Endothelial cell of umbilical vein (primary cell): ENCODE data around the gene MYBPHL. TPM values are rescaled to one million over a fixed set of nuclear protein-coding genes. Genes with fewer than 3 reads are reported as not detected.

Experiments used
- BruUV-seq: library from RNA; stranded (reverse); fragments of 400-500 nt; replicated peaks from 2 replicates; lab custom pipeline; 2021; lab: Mats Ljungman, UMichigan
- CTCF ChIA-PET: fragments of 300-600, 350-600 bp; sonication (Branson Sonifier 250); formaldehyde crosslinking; loops from one replicate; lab custom pipeline; 2021; ENCODE audit warnings: antibody characterized with exemption, inconsistent platforms; lab: Charles Lee
- POLR2A ChIA-PET: fragments of 300-600, 350-600 bp; sonication (Branson Sonifier 250); formaldehyde crosslinking; loops from one replicate; lab custom pipeline; 2021; ENCODE audit warnings: antibody characterized with exemption, inconsistent platforms; lab: Charles Lee
- DNase-seq: peaks from one replicate; pipeline ENCODE4 v3.0.0-alpha.2; 2011; ENCODE audit warnings: low read depth, low spot score
- FAIRE-seq: peaks from 2 replicates; lab custom pipeline; 2011; peaks lifted over from hg19 to GRCh38; lab: Jason Lieb, UNC
- H2AFZ ChIP-seq: 2 replicates; pipeline ENCODE4 v1.6.0; 2012; ENCODE audit warnings: low read depth, low read length, control low read depth, inconsistent platforms
- H3K27ac ChIP-seq: 2 replicates; pipeline ENCODE4 v1.5.1; 2011; ENCODE audit warnings: low read depth, mild to moderate bottlenecking, control low read depth, low read length, moderate library complexity; ENCODE audit not compliant: insufficient read depth
- H3K27me3 ChIP-seq, 2 experiments: 2 replicates each; pipeline versions ENCODE4 v1.6.0 to v1.6.1; 2011; ENCODE audit warnings: low read length in 2 of 2, mixed read lengths in 1 of 2; ENCODE audit not compliant: control insufficient read depth in 2 of 2, insufficient read depth in 2 of 2
- H3K36me3 ChIP-seq, 2 experiments: 2 replicates in 1 of 2; 3 replicates in 1 of 2; pipeline ENCODE4 v1.5.1; 2011; ENCODE audit warnings: low read length in 2 of 2, mild to moderate bottlenecking in 1 of 2, moderate library complexity in 1 of 2; ENCODE audit not compliant: control insufficient read depth in 2 of 2, insufficient read depth in 2 of 2; ENCODE audit errors: extremely low read depth in 1 of 2
- H3K4me1 ChIP-seq: 3 replicates; pipeline ENCODE4 v1.5.1; 2011; ENCODE audit warnings: mild to moderate bottlenecking, low read length; ENCODE audit not compliant: control insufficient read depth, insufficient read depth; ENCODE audit errors: extremely low read depth
- H3K4me2 ChIP-seq: 2 replicates; pipeline ENCODE4 v1.6.1; 2011; ENCODE audit warnings: low read length, control low read depth, mixed read lengths; ENCODE audit not compliant: insufficient read depth
- H3K4me3 ChIP-seq, 3 experiments: fragments of 200-600 bp in 1 of 3; sonication (generic), shearing (Covaris generic) in 1 of 3; replicated peaks in 1 of 3; 2 replicates each; pipeline ENCODE4 v1.5.1; 2011 to 2016; ENCODE audit warnings: control low read depth in 3 of 3, low read length in 3 of 3, mild to moderate bottlenecking in 2 of 3, inconsistent platforms in 1 of 3, low read depth in 1 of 3, moderate library complexity in 1 of 3; ENCODE audit not compliant: insufficient read depth in 1 of 3
- H3K79me2 ChIP-seq: 2 replicates; pipeline ENCODE4 v1.6.0; 2012; ENCODE audit warnings: low read length, inconsistent platforms; ENCODE audit not compliant: control insufficient read depth, insufficient read depth
- H3K9ac ChIP-seq: replicated peaks from 2 replicates; pipeline ENCODE3; 2011; ENCODE audit warnings: low read length, control low read depth; ENCODE audit not compliant: insufficient read depth; ENCODE audit errors: extremely low read depth
- H3K9me1 ChIP-seq: replicated peaks from 3 replicates; pipeline ENCODE4 v1.6.0; 2011; ENCODE audit warnings: mild to moderate bottlenecking, low read length; ENCODE audit not compliant: control insufficient read depth, insufficient read depth; ENCODE audit errors: extremely low read depth
- H3K9me3 ChIP-seq: replicated peaks from 2 replicates; pipeline ENCODE4 v1.5.1; 2012; ENCODE audit warnings: low read length, inconsistent platforms; ENCODE audit not compliant: control insufficient read depth, insufficient read depth
- H4K20me1 ChIP-seq: replicated peaks from 2 replicates; pipeline ENCODE3; 2011; ENCODE audit warnings: mild to moderate bottlenecking, low read length; ENCODE audit not compliant: control insufficient read depth, insufficient read depth; ENCODE audit errors: extremely low read depth
- CTCF ChIP-seq, 2 donors: IDR thresholded peaks; 1 replicate in 1 of 2; 2 replicates in 1 of 2; pipeline ENCODE4 v1.5.1; 2011; ENCODE audit warnings: low read length in 2 of 2, mild to moderate bottlenecking in 2 of 2, moderate library complexity in 2 of 2, control low read depth in 1 of 2, inconsistent platforms in 1 of 2, low read depth in 1 of 2; ENCODE audit not compliant: insufficient read depth in 1 of 2; ENCODE audit errors: extremely low read depth in 1 of 2
- EZH2 ChIP-seq: IDR thresholded peaks from 2 replicates; pipeline ENCODE4 v1.6.1; 2012; ENCODE audit warnings: borderline replicate concordance, low read depth, mild to moderate bottlenecking, moderate library complexity, low read length, inconsistent platforms; ENCODE audit not compliant: severe bottlenecking
- FOS ChIP-seq: IDR thresholded peaks from 2 replicates; pipeline ENCODE4 v1.6.1; 2011; ENCODE audit warnings: mild to moderate bottlenecking, low read length, moderate library complexity, borderline replicate concordance; ENCODE audit not compliant: insufficient read depth
- GATA2 ChIP-seq: IDR thresholded peaks from 2 replicates; pipeline ENCODE4 v1.7.0; 2011; ENCODE audit warnings: low read depth, mild to moderate bottlenecking, moderate library complexity, mixed read lengths, low read length; ENCODE audit not compliant: insufficient read length, insufficient read depth
- JUN ChIP-seq: IDR thresholded peaks from 2 replicates; pipeline ENCODE4 v1.6.1; 2011; ENCODE audit warnings: borderline replicate concordance, low read depth; ENCODE audit not compliant: insufficient read length, insufficient read depth
- MYC ChIP-seq: IDR thresholded peaks from one replicate; pipeline ENCODE4 v1.6.1; 2011; ENCODE audit warnings: mild to moderate bottlenecking, low read depth, low read length
- POLR2A ChIP-seq: IDR thresholded peaks from 2 replicates; pipeline ENCODE4 v1.6.1; 2012; ENCODE audit warnings: low read depth, mild to moderate bottlenecking, control low read depth, low read length
- POLR2AphosphoS5 ChIP-seq: IDR thresholded peaks from 2 replicates; pipeline ENCODE4 v1.6.1; 2012; ENCODE audit warnings: low read depth, mild to moderate bottlenecking, control low read depth, low read length, moderate library complexity; ENCODE audit not compliant: insufficient read depth
- dilution Hi-C: fragments of 300-500 bp; cut with MboI; formaldehyde crosslinking; loops from one replicate; pipeline ENCODE4 v1.15.0; 2019; ENCODE audit warnings: low sequenced_read_pairs; ENCODE audit not compliant: extremely low pct_ligation_motif_present
- intact Hi-C: fragments of 100-400 bp; cut with micrococcal nuclease; formaldehyde crosslinking; loops from one replicate; pipeline ENCODE4 v1.10.0; 2022
- polyA plus RNA-seq, 4 experiments: library from polyadenylated mRNA; depleted of rRNA in 3 of 4; stranded (reverse) in 3 of 4; unstranded in 1 of 4; fragments of >200 nt; gene quantifications; 2 replicates each; pipeline versions ENCODE4 v1.2.1 to v1.2.3, GENCODE V29; 2011 to 2012; ENCODE audit warnings: missing spikeins in 1 of 4
- total RNA-seq: library from RNA; stranded (reverse); gene quantifications from 2 replicates; pipeline ENCODE4 v1.2.3, GENCODE V29; 2021
- TF ChIP-seq, protein P1 (sequence below): IDR thresholded peaks from 2 replicates; pipeline ENCODE4 v1.6.1; 2011; ENCODE audit not compliant: insufficient read depth, insufficient read length

The MYBPHL gene
- total and polyA plus RNA-seq, 2 donors (not counting 3 experiments of a cell fraction or from before 2014, with no cell fraction given): not detected

DNA sequence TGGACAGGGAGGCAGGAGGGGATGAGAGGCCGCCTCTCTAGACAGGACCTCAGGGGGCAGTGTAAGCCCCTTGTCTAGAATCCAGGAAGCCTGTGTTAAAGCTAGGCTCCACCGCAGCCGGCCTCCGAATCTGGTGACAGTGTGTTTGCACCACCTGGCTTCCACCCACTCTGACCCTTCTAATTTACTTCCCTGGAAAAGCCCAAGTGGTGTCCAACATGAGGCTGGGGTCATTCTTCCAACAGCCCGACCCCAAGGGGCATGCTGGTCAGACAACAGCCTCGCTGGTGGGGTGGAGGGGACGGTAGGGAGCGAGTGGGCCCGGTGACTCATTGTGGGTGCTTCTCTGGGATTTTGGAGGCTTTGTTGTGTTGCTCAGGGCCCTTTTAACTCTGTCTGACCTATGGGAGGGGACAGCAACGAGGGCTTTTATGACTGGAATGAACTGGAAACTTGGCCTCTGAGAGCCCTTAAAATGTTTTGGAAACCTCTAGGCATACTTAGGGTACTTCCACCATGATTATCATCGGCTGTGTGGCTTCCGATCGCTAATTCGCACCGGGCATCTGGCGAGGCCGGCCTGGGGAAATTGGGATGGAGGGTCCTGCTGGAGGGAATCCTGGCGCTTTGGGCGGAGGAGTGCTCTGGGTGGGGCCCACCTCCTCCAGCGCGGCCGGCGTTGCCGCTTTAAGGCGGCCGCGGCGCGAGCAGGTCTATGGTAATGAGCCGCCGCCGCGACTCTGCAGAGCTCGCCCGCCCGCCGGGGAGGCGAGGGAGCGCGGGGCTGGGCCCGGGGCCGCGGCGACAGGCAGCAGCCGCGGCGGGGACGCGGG, 57.8 kb downstream of the MYBPHL start, which contains the start of gene CELSR2:
TSS of gene CELSR2 (plus strand) at position 743 of the 833 bp plus-strand sequence. CDS start 541 bp downstream, outside the sequence.
- POLR2A ChIA-PET: no interaction called here
- Histone ChIP-seq H3K27ac (no peak within 1 kb of the TSS), H3K9me3 (no peaks in the 10 kb centered on the region), H3K4me3 (peak within 1 kb of the TSS in 1 of 3 experiments; percentile 35), H3K36me3 (no peaks in the 10 kb centered on the region), H3K27me3 (peaks cover 3 to 8% of the 10 kb centered on the region in 2 experiments), H3K79me2 (no peaks in the 10 kb centered on the region), H4K20me1 (no peaks in the 10 kb centered on the region), H3K9ac (no peak within 1 kb of the TSS), H3K4me2 (peak within 1 kb of the TSS; percentile 56), H3K4me1 (no peaks in the 10 kb centered on the region), H3K9me1 (no peaks in the 10 kb centered on the region), H2AFZ (peak within 1 kb of the TSS; percentile 66)
- TF ChIP-seq POLR2A: no peak
- no peak for TF ChIP-seq FOS
- TF ChIP-seq, protein P1, sequence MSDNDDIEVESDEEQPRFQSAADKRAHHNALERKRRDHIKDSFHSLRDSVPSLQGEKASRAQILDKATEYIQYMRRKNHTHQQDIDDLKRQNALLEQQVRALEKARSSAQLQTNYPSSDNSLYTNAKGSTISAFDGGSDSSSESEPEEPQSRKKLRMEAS: no peak
- no peak for TF ChIP-seq JUN
- TF ChIP-seq POLR2AphosphoS5: no peak
- no peak for TF ChIP-seq MYC
- TF ChIP-seq EZH2: no peak
- no peak for TF ChIP-seq GATA2
- no peak for TF ChIP-seq CTCF (IDR thresholded peaks at IDR 0.05; ENCODE audit: extremely low read depth in 1 of 2, insufficient read depth in 1 of 2, low read depth in 1 of 2, low read length in 2 of 2)
- intact Hi-C loops: loop anchor here (1.0 kb wide), 1 partner anchor 9 kb away; no protein-coding TSS in a partner anchor
- DNase-seq (peak; percentile 39), FAIRE-seq (peak; percentile 73)
- no TSS peak for BruUV-seq
- CTCF ChIA-PET: interaction anchor here (1.1 to 2.7 kb wide), 7 partner anchors 9 to 151 kb away, joined by 3 to 22 read pairs (median 4); partner anchors contain the start of gene SORT1
- dilution Hi-C loops: no loop called here
